K562 (cell line): Measurements from ENCODE around the gene KPNB1. TPM values are rescaled to one million over a fixed set of nuclear protein-coding genes. Genes with fewer than 3 reads are reported as not detected.

Source experiments
- polyA plus RNA-seq, 8 experiments: library from polyadenylated mRNA; depleted of rRNA in 4 of 8; stranded (reverse) in 5 of 8; unstranded in 3 of 8; fragments of >200 nt; fragmentation: Nextera tagmentation in 2 of 8; fragmentation: Illumina TruSeq in 1 of 8; extraction: Ambion mirVana in 2 of 8; extraction: Trizol in 1 of 8; gene quantifications; 2 replicates each; pipeline versions ENCODE4 v1.2.1 to v1.2.3, GENCODE V29; 2011 to 2014; ENCODE audit warnings: inconsistent platforms in 1 of 8, missing spikeins in 1 of 8
- total RNA-seq, 7 experiments: library from RNA; depleted of rRNA in 6 of 7; stranded (reverse); fragments of >200 nt in 6 of 7; fragmentation: Illumina TruSeq in 2 of 7; extraction: Trizol in 2 of 7; gene quantifications; 2 replicates each; pipeline versions ENCODE4 v1.2.1 to v1.2.3, GENCODE V29; 2011 to 2021; ENCODE audit warnings: low replicate concordance in 1 of 7
- TF ChIP-seq, protein P1 (sequence below): fragments of 200-600 bp; sonication (generic); IDR thresholded peaks from one replicate; pipeline ENCODE4 v1.6.1; 2012; ENCODE audit warnings: mild to moderate bottlenecking, low read depth, low read length, inconsistent platforms

Gene KPNB1
- total and polyA plus RNA-seq, 9 of the 15 experiments (the other 6 are each of a cell fraction or from before 2014, with no cell fraction given): 154 to 622 (median 354) TPM

DNA sequence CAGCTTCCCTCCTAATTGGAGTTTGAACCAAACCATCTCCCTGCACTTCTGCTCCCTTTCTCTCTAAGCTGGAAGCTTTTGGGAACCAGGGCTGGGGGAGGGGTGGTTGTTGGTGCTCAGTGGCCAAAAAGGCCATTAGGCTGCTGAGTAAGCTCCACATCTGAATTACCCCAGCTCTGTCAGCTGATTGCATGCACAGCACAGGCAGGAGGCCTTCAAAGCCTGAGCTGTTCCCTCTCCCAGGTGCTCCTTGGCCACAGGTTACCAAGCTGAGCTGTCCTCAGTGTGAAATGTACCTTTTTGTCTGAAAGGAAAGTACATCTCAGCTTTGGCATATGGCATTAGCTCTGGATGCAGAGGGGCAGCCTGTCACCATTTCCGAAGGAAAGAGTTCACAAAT lies 38.0 kb downstream of the KPNB1 start (continued):
- TF ChIP-seq, protein P1, sequence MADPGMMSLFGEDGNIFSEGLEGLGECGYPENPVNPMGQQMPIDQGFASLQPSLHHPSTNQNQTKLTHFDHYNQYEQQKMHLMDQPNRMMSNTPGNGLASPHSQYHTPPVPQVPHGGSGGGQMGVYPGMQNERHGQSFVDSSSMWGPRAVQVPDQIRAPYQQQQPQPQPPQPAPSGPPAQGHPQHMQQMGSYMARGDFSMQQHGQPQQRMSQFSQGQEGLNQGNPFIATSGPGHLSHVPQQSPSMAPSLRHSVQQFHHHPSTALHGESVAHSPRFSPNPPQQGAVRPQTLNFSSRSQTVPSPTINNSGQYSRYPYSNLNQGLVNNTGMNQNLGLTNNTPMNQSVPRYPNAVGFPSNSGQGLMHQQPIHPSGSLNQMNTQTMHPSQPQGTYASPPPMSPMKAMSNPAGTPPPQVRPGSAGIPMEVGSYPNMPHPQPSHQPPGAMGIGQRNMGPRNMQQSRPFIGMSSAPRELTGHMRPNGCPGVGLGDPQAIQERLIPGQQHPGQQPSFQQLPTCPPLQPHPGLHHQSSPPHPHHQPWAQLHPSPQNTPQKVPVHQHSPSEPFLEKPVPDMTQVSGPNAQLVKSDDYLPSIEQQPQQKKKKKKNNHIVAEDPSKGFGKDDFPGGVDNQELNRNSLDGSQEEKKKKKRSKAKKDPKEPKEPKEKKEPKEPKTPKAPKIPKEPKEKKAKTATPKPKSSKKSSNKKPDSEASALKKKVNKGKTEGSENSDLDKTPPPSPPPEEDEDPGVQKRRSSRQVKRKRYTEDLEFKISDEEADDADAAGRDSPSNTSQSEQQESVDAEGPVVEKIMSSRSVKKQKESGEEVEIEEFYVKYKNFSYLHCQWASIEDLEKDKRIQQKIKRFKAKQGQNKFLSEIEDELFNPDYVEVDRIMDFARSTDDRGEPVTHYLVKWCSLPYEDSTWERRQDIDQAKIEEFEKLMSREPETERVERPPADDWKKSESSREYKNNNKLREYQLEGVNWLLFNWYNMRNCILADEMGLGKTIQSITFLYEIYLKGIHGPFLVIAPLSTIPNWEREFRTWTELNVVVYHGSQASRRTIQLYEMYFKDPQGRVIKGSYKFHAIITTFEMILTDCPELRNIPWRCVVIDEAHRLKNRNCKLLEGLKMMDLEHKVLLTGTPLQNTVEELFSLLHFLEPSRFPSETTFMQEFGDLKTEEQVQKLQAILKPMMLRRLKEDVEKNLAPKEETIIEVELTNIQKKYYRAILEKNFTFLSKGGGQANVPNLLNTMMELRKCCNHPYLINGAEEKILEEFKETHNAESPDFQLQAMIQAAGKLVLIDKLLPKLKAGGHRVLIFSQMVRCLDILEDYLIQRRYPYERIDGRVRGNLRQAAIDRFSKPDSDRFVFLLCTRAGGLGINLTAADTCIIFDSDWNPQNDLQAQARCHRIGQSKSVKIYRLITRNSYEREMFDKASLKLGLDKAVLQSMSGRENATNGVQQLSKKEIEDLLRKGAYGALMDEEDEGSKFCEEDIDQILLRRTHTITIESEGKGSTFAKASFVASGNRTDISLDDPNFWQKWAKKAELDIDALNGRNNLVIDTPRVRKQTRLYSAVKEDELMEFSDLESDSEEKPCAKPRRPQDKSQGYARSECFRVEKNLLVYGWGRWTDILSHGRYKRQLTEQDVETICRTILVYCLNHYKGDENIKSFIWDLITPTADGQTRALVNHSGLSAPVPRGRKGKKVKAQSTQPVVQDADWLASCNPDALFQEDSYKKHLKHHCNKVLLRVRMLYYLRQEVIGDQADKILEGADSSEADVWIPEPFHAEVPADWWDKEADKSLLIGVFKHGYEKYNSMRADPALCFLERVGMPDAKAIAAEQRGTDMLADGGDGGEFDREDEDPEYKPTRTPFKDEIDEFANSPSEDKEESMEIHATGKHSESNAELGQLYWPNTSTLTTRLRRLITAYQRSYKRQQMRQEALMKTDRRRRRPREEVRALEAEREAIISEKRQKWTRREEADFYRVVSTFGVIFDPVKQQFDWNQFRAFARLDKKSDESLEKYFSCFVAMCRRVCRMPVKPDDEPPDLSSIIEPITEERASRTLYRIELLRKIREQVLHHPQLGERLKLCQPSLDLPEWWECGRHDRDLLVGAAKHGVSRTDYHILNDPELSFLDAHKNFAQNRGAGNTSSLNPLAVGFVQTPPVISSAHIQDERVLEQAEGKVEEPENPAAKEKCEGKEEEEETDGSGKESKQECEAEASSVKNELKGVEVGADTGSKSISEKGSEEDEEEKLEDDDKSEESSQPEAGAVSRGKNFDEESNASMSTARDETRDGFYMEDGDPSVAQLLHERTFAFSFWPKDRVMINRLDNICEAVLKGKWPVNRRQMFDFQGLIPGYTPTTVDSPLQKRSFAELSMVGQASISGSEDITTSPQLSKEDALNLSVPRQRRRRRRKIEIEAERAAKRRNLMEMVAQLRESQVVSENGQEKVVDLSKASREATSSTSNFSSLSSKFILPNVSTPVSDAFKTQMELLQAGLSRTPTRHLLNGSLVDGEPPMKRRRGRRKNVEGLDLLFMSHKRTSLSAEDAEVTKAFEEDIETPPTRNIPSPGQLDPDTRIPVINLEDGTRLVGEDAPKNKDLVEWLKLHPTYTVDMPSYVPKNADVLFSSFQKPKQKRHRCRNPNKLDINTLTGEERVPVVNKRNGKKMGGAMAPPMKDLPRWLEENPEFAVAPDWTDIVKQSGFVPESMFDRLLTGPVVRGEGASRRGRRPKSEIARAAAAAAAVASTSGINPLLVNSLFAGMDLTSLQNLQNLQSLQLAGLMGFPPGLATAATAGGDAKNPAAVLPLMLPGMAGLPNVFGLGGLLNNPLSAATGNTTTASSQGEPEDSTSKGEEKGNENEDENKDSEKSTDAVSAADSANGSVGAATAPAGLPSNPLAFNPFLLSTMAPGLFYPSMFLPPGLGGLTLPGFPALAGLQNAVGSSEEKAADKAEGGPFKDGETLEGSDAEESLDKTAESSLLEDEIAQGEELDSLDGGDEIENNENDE: no peak
